GM13977 (cell line): ENCODE data around the gene UBAC1.

ENCODE experiments used
- DNase-seq: peaks from one replicate; pipeline ENCODE4 v3.0.0; 2012; ENCODE audit warnings: low spot score
- in situ Hi-C: fragments of 300-500 bp; cut with MboI; formaldehyde crosslinking; loops from one replicate; pipeline ENCODE4 v1.12.0; 2022; ENCODE audit warnings: low sequenced_read_pairs, low pct_unique_long_range_greater_than_20kb, mixed read lengths, inconsistent platforms; ENCODE audit not compliant: unreplicated experiment
- TF ChIP-seq, protein P1 (sequence below): IDR thresholded peaks from 2 replicates; pipeline ENCODE4 v1.5.1; 2012; ENCODE audit warnings: mild to moderate bottlenecking, control low read depth; ENCODE audit not compliant: insufficient read depth; ENCODE audit errors: extremely low read depth, missing control alignments

Gene UBAC1, protein sequence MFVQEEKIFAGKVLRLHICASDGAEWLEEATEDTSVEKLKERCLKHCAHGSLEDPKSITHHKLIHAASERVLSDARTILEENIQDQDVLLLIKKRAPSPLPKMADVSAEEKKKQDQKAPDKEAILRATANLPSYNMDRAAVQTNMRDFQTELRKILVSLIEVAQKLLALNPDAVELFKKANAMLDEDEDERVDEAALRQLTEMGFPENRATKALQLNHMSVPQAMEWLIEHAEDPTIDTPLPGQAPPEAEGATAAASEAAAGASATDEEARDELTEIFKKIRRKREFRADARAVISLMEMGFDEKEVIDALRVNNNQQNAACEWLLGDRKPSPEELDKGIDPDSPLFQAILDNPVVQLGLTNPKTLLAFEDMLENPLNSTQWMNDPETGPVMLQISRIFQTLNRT

DNA sequence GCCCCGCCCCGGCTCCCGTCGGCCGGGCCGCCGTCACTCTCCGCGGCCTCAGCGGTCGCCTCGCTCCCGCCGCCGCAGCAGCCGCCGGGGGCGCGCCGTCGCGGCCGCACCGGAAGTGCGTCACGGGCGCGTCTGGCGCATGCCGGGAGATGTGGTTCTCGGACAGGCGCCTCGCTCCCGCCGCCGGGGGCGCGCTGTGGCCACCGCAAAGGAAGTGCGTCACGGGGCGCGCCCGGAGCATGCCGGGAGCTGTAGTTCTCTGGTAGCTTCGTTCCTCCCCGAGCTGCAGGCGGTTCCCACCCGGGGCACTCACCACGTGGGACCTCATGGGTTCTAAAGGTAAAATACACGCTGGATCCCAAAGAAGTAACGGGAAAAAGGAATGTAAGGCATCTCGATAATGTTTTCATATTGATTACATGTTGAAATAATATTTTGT, at the start of gene UBAC1:
UBAC1 (minus strand) TSS at position 97 of the 439 bp plus-strand sequence. CDS start 211 bp downstream, outside the sequence.
- DNase-seq: peak; percentile 100
- in situ Hi-C loops: loop anchor here (10.0 kb wide), 1 partner anchor 164 kb away; no protein-coding TSS in a partner anchor
- TF ChIP-seq, protein P1, sequence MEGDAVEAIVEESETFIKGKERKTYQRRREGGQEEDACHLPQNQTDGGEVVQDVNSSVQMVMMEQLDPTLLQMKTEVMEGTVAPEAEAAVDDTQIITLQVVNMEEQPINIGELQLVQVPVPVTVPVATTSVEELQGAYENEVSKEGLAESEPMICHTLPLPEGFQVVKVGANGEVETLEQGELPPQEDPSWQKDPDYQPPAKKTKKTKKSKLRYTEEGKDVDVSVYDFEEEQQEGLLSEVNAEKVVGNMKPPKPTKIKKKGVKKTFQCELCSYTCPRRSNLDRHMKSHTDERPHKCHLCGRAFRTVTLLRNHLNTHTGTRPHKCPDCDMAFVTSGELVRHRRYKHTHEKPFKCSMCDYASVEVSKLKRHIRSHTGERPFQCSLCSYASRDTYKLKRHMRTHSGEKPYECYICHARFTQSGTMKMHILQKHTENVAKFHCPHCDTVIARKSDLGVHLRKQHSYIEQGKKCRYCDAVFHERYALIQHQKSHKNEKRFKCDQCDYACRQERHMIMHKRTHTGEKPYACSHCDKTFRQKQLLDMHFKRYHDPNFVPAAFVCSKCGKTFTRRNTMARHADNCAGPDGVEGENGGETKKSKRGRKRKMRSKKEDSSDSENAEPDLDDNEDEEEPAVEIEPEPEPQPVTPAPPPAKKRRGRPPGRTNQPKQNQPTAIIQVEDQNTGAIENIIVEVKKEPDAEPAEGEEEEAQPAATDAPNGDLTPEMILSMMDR: peak; percentile 31

DNA sequence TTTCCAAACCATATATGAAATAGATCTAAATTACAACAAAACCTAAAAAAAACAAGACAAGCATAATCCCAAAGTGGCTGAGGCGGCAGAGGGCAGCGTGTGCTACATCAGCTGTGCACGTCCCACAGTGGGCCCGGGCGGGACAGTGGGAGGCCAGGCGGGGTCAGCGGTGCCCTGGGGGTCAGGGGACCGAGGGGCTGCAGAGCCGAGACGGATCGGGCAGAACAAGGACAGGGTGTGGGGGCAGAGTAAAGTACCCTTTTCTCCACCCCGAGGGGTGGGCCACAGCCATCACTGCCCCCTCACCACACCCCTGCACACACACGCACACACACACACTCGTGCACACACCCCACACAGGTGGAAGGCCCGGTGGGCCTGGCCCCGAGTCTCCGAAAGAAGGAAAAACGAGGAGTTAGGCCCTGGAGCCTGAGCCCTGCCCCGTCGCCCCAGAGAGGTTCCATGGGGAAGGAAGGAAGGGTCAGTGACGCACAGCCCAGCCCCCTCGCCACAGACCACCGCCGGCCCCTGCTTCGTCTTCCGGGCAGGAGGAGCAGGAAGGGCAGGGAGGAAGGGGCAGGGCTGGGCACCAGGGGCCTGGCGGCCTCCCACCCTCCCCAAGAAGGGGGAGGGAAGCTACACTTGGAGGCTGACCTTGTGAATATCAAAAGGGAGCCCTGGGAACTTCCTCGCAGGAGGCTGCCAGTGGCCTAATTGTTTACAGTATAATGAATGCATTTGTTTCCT, 49.6 kb upstream of the UBAC1 start:
- no peak for DNase-seq
- in situ Hi-C loops: no loop called here
- TF ChIP-seq, protein P1: no peak

DNA sequence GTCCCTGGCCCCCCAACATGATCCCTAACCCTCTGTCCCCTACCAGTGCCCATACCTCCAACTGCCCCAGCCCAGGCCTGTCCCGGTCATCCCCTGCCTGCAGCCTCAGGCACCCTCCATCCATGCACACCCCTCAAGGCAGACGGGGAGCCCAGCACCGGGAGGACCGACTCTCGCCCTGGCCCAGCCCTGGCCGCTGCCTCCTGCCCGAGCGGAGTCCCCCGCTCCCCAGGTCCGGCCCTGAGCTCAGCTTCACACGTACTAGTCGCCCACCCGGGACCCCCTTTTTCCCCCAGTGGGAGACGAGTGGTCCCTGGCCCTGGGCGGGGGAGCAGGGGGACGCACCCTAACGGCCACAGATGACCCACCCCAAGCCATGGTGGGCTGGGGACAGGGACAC, 49.0 kb upstream of the UBAC1 start:
- in situ Hi-C loops: no loop called here
- DNase-seq: no peak
- TF ChIP-seq, protein P1: no peak

DNA sequence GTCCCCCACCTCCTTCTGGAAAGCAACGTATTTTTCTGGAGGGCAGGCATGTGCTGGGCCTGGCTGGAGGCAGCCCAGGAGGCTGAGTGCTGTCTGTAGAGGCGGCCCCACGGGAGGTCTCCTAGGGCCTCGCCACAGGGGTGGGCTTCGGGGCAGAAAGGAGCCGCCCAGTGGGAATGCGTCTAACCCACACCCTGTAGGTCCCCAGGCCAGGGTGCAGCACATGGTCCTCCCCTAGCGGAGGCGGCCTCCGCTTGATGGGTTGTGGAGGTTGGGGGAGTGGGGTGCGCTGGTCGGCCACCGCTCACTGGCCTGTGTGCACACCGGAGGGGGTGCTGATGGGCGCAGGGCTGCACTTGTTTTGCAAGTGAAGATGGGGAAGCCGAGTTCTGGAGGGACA, 48.3 kb upstream of the UBAC1 start:
- TF ChIP-seq, protein P1: no peak
- no peak for DNase-seq
- in situ Hi-C loops: no loop called here

DNA sequence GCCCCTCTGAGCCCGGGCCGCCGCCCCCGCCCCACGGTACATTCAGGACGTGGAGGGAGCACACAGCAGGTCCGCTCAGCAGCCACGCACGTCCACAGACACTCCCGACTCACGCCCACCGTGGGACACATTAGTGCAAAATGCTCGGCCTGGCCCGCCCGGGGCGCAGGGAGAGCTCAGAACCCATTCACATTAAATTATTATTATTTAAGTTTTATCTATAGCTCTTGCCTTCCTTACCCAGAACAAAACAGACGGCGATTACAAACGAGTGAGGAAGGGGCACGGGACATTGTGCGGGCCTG, 47.5 kb upstream of the UBAC1 start:
- no peak for DNase-seq
- in situ Hi-C loops: no loop called here
- TF ChIP-seq, protein P1: no peak

DNA sequence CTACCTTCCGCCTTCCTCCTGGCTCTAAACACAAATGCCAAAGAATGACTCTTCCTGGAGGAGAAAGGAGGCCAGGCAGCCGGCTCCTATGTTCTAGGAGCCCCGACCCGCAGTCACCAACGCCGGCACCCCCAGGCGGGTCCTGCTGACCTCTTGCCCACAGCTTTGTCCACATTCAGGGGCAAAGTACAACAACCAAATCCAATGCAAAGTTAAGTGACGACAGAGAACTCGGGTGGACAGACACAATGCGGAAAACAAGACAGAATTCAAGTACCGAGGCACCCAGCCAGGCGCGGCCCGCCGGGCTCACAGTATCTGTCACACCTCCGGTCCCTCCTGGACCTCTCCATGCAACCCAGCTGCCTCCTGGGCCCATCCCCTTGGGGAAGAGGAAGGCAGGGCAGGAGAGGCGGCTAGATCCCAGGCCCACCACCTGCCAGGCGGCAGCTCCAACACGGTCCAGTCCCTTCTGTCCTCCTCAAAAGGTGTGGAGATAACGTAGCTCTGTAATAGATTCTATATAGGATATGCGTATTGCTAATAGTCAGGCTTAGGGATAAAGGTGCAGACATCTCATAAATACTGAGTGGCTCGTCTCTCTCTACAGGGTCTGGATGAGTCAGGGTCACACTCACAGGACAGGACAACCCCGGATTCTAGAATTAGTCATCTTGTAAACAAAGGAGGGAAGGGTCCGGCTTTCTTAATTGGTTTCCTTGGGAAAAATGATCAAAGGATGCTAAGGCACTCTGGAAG, 46.9 kb upstream of the UBAC1 start:
- TF ChIP-seq, protein P1: no peak
- DNase-seq: no peak
- in situ Hi-C loops: no loop called here
